ENCODE measurements around the gene PPP2R2C. TPM values are rescaled to one million over a fixed set of nuclear protein-coding genes. Genes with fewer than 3 reads are reported as not detected.

Gene PPP2R2C
- total RNA-seq, 6 experiments from 2014 or later: 0.14 to 0.25 (median 0.23) TPM; not detected in 2

DNA sequence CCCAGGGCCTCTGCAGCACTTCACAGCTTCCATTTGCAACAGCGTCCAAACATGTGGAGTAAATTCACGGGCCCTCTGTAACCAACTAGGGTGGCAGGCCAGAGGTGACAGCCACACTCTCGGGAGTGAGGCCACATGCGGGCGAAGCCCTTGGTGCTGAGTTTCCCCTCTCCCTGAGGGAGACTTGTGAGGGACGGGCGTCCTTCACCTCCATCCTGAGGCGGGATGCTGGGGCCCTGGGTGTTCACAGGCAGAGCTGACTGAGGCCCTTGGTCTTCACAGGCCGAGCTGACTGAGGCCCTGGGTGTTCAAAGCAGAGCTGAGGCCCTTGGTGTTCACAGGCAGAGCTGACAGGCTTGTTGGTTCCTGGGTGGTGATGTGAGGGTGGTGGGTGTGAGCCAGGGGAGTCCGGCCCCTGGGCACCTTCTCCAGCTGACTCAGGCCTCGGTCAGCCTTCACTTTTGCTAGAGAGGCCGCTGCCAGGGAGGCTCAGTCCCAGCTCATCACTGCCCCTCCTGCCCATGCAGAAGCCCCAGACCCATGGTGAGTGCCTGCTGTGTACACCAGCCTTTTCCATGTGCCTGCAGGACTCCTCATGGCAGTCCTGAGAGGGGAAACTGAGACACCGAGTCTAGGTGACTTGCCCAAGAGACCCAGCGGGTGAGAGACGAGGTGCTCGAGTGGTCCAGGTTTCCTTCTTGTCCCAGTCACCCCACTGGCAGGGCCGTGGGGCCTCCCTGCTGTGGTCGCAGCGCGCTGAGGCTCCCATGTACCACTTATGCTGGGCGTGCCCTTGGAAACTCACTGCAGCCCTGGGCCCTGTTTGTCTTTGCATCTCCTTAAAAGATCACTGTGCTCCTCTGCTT lies 194.2 kb downstream of the PPP2R2C start:
- DNase-seq: no peak
- H3K27me3 Mint-ChIP-seq (ENCODE audit: insufficient read depth): no peaks in the 10 kb centered on the region; the same call in 1 of the 2 replicates
- TF ChIP-seq, protein P1, sequence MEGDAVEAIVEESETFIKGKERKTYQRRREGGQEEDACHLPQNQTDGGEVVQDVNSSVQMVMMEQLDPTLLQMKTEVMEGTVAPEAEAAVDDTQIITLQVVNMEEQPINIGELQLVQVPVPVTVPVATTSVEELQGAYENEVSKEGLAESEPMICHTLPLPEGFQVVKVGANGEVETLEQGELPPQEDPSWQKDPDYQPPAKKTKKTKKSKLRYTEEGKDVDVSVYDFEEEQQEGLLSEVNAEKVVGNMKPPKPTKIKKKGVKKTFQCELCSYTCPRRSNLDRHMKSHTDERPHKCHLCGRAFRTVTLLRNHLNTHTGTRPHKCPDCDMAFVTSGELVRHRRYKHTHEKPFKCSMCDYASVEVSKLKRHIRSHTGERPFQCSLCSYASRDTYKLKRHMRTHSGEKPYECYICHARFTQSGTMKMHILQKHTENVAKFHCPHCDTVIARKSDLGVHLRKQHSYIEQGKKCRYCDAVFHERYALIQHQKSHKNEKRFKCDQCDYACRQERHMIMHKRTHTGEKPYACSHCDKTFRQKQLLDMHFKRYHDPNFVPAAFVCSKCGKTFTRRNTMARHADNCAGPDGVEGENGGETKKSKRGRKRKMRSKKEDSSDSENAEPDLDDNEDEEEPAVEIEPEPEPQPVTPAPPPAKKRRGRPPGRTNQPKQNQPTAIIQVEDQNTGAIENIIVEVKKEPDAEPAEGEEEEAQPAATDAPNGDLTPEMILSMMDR (IDR thresholded peaks at IDR 0.05): no peak
- H3K4me1 Mint-ChIP-seq (ENCODE audit: low read depth): peaks cover 25% of the 10 kb centered on the region
- no peaks in the 10 kb centered on the region for H3K9me3 Mint-ChIP-seq
- H3K27ac Mint-ChIP-seq: no peak overlapping the region
- no peak overlapping the region for H3K4me3 Mint-ChIP-seq
- no peaks in the 10 kb centered on the region for H3K36me3 Mint-ChIP-seq (ENCODE audit: low read depth)

DNA sequence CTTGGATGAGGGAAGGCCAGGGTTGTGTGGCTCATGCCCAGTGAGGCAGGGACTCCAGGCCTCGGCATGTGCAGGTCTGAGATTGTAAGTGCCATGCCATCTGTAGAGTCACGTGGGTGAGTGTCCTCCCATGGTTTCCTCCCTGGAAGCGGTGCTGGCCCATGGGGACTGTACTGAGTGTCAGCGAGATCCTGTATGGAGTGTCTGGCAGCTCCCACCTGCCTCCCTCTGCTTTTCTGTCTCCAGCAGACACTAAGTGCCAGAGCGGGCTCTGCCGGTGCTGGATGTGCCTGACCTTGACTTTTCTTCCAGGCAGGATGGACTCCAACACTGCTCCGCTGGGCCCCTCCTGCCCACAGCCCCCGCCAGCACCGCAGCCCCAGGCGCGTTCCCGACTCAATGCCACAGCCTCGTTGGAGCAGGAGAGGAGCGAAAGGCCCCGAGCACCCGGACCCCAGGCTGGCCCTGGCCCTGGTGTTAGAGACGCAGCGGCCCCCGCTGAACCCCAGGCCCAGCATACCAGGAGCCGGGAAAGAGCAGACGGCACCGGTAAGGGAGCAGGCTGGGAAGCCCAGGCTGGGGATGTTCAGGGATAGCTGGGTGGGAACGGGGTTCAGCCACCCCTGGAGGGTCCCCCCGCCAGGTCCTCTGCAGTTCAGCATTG lies 195.1 kb downstream of the PPP2R2C start:
- no peak for DNase-seq
- Mint-ChIP-seq H3K36me3 (ENCODE audit: low read depth) (no peaks in the 10 kb centered on the region), H3K27me3 (ENCODE audit: insufficient read depth) (no peaks in the 10 kb centered on the region; the same call in 1 of the 2 replicates), H3K27ac (no peak overlapping the region), H3K9me3 (no peaks in the 10 kb centered on the region), H3K4me1 (ENCODE audit: low read depth) (peaks cover 29% of the 10 kb centered on the region), H3K4me3 (no peak overlapping the region)
- TF ChIP-seq, protein P1 (IDR thresholded peaks at IDR 0.05): no peak

DNA sequence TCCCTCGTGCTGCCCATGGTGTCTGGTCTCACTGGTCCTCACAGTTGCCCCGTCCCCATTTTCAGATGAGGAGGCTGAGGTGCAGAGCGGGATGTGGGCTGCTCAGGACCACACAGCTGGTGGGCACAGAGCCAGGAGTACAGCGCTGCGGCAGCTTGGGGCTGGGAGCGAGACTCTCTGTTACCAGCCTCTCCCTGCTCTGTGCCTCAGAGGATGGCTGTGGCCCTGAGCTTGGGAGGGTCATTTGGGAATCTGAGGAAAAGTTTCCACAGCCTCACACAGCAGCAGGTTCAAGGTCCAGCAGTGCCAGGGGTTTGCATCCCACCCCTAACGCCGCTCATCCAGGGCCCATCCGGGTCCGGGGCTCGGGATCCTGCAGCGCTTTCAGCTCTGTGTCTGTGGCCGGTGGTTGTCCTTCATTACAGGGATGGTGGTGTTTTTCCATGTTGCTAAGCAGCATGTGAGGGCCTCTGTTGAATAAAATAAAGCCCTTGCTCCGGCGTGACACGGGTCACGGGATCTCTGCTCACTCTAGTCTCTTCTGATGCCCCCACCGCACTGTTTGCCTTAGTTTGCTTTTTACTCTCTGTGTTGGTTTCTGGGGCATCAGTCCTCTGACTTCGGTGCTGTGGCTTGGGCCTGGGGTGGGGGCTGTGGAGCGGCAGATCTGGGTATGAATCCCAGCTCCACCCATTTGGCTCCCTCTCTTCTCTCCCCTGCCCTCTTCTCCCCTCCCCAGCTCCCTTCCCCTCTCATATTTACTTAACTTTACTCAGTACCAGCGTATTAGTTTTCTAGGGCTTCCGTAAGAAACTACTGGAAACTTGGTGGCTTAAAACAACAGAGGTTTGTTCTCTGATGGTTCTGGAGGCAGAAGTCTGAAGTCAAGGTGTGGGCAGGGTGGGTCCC lies 196.3 kb downstream of the PPP2R2C start:
- no peak for DNase-seq
- no peaks in the 10 kb centered on the region for H3K9me3 Mint-ChIP-seq

DNA sequence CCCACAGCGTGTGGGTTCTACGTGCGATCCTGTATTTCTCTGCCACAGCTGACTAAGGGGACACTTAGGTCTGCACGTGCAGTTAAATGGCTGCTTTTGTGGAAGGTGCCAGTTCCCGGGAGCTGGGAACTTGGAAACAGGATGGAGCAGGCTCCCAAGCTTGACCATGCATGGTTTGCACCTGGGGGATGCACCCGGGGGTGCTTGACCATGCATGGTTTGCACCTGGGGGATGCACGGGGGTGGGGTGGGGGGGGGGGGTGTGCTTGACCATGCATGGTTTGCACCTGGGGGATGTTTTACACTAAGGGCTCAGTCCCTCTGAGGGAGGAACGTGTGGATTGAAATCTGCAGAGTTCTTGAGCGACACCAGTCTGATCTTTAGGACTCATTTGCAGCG lies 197.1 kb downstream of the PPP2R2C start:
- TF ChIP-seq, protein P1 (IDR thresholded peaks at IDR 0.05): no peak
- Mint-ChIP-seq H3K9me3 (no peaks in the 10 kb centered on the region), H3K27me3 (ENCODE audit: insufficient read depth) (no peaks in the 10 kb centered on the region; the same call in 1 of the 2 replicates), H3K27ac (no peak overlapping the region), H3K4me1 (ENCODE audit: low read depth) (peaks cover 44% of the 10 kb centered on the region), H3K4me3 (no peak overlapping the region), H3K36me3 (ENCODE audit: low read depth) (no peaks in the 10 kb centered on the region)
- DNase-seq: no peak

More for the DNA sequence above, 196.3 kb downstream of the PPP2R2C start:
- Mint-ChIP-seq H3K36me3 (ENCODE audit: low read depth) (no peaks in the 10 kb centered on the region), H3K4me3 (no peak overlapping the region), H3K27me3 (ENCODE audit: insufficient read depth) (no peaks in the 10 kb centered on the region; the same call in 1 of the 2 replicates), H3K27ac (no peak overlapping the region), H3K4me1 (ENCODE audit: low read depth) (peaks cover 36% of the 10 kb centered on the region)
- TF ChIP-seq, protein P1 (IDR thresholded peaks at IDR 0.05): no peak

DNA sequence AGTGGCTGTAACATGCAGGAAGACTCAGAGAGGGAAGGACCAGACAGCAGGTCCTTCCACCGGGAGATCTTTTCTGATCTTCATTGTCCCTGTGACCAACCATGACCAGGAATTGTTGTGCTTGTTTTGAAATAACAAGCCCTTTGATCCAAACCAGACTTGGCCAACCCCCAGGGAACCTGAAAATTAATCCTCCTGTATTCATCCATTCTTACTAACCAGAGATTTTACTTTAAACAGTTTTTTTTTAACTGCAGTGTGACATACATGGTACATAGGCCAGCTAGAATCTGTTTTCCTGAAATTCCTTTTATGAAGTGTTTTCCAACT lies 198.8 kb downstream of the PPP2R2C start:
- Mint-ChIP-seq H3K4me3 (peak overlapping the region; percentile 59), H3K27me3 (ENCODE audit: insufficient read depth) (no peaks in the 10 kb centered on the region; the same call in 1 of the 2 replicates), H3K36me3 (ENCODE audit: low read depth) (no peaks in the 10 kb centered on the region), H3K9me3 (no peaks in the 10 kb centered on the region), H3K4me1 (ENCODE audit: low read depth) (peaks cover 51% of the 10 kb centered on the region), H3K27ac (peak overlapping the region; percentile 84)
- TF ChIP-seq, protein P1 (IDR thresholded peaks at IDR 0.05): no peak
- DNase-seq: peak; percentile 50

All from HFFc6 (cell line).